ENCODE data around the gene RNF31. TPM values are rescaled to one million over a fixed set of nuclear protein-coding genes. Genes with fewer than 3 reads are reported as not detected.

Gene RNF31
- total and polyA plus RNA-seq, 2 of the 13 experiments (the other 11 are each of a cell fraction or from before 2014, with no cell fraction given): 48.2 to 86.8 TPM

GRCh38 chr14:24135584-24135833 lies 11.8 kb upstream of the RNF31 start (continued):
- TF ChIP-seq ZNF878 (CRISPR knock-in tag; IDR thresholded peaks at IDR 0.05) (no peak), GZF1 (CRISPR knock-in tag; IDR thresholded peaks at IDR 0.05) (peak; percentile 59; the same call in 1 of the 2 replicates), ZNF720 (CRISPR knock-in tag; IDR thresholded peaks at IDR 0.05) (0 out of 2 replicates have a peak, but pooled peaks have one; percentile 13), CSRNP2 (CRISPR knock-in tag; conservative IDR thresholded peaks at IDR 0.05; ENCODE audit: low read depth) (no peak), BORCS8-MEF2B (CRISPR knock-in tag; IDR thresholded peaks at IDR 0.05) (0 out of 2 replicates have a peak, but pooled peaks have one; percentile 13), IKZF1 (IDR thresholded peaks at IDR 0.05) (no peak), RERE (CRISPR knock-in tag; IDR thresholded peaks at IDR 0.05; ENCODE audit: low read depth) (no peak), CHD2 (IDR thresholded peaks at IDR 0.05; ENCODE audit: low read depth, low read length) (no peak), ZKSCAN5 (CRISPR knock-in tag; IDR thresholded peaks at IDR 0.05) (peak; percentile 44; the same call in 1 of the 2 replicates), ZC3H4 (CRISPR knock-in tag; IDR thresholded peaks at IDR 0.05; ENCODE audit: borderline replicate concordance) (peak; percentile 80; the same call in 1 of the 2 replicates), ZNF652 (CRISPR knock-in tag; IDR thresholded peaks at IDR 0.05; ENCODE audit: borderline replicate concordance, low read depth) (0 out of 2 replicates have a peak, but pooled peaks have one; percentile 5), ARID5B (CRISPR knock-in tag; IDR thresholded peaks at IDR 0.05) (no peak)
- TF ChIP-seq, protein P1, sequence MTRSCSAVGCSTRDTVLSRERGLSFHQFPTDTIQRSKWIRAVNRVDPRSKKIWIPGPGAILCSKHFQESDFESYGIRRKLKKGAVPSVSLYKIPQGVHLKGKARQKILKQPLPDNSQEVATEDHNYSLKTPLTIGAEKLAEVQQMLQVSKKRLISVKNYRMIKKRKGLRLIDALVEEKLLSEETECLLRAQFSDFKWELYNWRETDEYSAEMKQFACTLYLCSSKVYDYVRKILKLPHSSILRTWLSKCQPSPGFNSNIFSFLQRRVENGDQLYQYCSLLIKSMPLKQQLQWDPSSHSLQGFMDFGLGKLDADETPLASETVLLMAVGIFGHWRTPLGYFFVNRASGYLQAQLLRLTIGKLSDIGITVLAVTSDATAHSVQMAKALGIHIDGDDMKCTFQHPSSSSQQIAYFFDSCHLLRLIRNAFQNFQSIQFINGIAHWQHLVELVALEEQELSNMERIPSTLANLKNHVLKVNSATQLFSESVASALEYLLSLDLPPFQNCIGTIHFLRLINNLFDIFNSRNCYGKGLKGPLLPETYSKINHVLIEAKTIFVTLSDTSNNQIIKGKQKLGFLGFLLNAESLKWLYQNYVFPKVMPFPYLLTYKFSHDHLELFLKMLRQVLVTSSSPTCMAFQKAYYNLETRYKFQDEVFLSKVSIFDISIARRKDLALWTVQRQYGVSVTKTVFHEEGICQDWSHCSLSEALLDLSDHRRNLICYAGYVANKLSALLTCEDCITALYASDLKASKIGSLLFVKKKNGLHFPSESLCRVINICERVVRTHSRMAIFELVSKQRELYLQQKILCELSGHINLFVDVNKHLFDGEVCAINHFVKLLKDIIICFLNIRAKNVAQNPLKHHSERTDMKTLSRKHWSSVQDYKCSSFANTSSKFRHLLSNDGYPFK (CRISPR knock-in tag; IDR thresholded peaks at IDR 0.05; ENCODE audit: borderline replicate concordance): peak; percentile 89
- TF ChIP-seq, protein P2, sequence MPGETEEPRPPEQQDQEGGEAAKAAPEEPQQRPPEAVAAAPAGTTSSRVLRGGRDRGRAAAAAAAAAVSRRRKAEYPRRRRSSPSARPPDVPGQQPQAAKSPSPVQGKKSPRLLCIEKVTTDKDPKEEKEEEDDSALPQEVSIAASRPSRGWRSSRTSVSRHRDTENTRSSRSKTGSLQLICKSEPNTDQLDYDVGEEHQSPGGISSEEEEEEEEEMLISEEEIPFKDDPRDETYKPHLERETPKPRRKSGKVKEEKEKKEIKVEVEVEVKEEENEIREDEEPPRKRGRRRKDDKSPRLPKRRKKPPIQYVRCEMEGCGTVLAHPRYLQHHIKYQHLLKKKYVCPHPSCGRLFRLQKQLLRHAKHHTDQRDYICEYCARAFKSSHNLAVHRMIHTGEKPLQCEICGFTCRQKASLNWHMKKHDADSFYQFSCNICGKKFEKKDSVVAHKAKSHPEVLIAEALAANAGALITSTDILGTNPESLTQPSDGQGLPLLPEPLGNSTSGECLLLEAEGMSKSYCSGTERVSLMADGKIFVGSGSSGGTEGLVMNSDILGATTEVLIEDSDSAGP (CRISPR knock-in tag; IDR thresholded peaks at IDR 0.05; ENCODE audit: borderline replicate concordance): no peak

Measured in HepG2 (cell line).